HFFc6 (cell line): ENCODE measurements around the gene CST9L. TPM values are rescaled to one million over a fixed set of nuclear protein-coding genes. Genes with fewer than 3 reads are reported as not detected.

Experiments
- DNase-seq: peaks from one replicate; pipeline ENCODE4 v3.0.0-alpha.2; 2018
- H3K27ac Mint-ChIP-seq: 2 replicates; pipeline ENCODE4 v1.8.0; 2020; ENCODE audit warnings: mild to moderate bottlenecking, mixed read lengths
- H3K27me3 Mint-ChIP-seq: 2 replicates; pipeline ENCODE4 v1.8.0; 2021; ENCODE audit warnings: mild to moderate bottlenecking, moderate library complexity, mixed read lengths; ENCODE audit not compliant: insufficient read depth
- H3K36me3 Mint-ChIP-seq: 2 replicates; pipeline ENCODE4 v1.8.0; 2021; ENCODE audit warnings: low read depth, mixed read lengths
- H3K4me1 Mint-ChIP-seq: 2 replicates; pipeline ENCODE4 v1.8.0; 2020; ENCODE audit warnings: low read depth, mixed read lengths
- H3K4me3 Mint-ChIP-seq: 2 replicates; pipeline ENCODE4 v1.8.0; 2020; ENCODE audit warnings: mild to moderate bottlenecking, moderate library complexity, mixed read lengths
- H3K9me3 Mint-ChIP-seq: 2 replicates; pipeline ENCODE4 v1.8.0; 2020; ENCODE audit warnings: mild to moderate bottlenecking, mixed read lengths
- CTCF ChIP-seq: fragments of 200-600 bp; sonication (generic); IDR thresholded peaks from 2 replicates; pipeline ENCODE4 v1.5.0; 2021; ENCODE audit warnings: antibody characterized with exemption, mild to moderate bottlenecking
- total RNA-seq, 6 experiments: library from RNA; stranded (reverse); fragmentation: NEBNext Ultra II Directional; extraction: Animal tissue kit (Norgen Biotek cat#: 25700); gene quantifications; 2 replicates in 1 of 6; 3 replicates in 5 of 6; pipeline ENCODE4 v1.2.3, GENCODE V29; 2021

CST9L gene
- total RNA-seq, 6 experiments from 2014 or later = not detected

DNA sequence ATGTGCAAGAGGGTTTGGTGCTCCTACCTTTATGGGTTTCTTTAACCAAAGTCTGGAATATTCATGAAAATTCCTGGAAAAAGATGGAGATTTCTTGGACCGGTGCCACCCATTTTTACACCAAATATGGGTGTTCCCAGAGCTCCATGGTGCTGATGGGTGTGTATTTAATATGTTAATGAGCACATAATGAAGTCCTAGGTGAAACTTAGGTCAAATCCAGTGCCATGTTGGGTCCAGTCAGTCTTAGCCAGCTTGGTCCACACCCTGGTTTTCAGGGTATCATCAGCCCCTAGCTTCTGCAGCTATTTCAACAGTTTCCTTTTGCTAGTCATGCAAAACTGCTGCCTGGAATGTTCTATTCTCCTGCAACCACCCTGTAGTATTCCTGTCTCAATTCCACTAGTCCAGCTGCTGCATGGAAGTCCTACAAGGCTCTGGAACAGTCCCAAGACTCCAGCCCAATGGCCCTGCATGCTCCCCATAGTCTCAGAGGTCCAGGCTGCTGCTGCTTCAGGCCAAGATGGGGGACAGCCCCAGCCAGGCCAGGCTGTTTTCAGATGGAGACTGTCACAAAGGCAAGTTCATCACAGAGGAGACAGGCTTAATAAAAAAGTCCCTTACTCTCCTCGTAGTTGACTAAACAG lies 31.8 kb downstream of the CST9L start:
- no peak for DNase-seq
- no peak for TF ChIP-seq CTCF
- Mint-ChIP-seq H3K4me3 (no peak overlapping the region), H3K36me3 (no peaks in the 10 kb centered on the region), H3K27me3 (no peaks in the 10 kb centered on the region), H3K9me3 (no peaks in the 10 kb centered on the region), H3K4me1 (no peaks in the 10 kb centered on the region), H3K27ac (no peak overlapping the region)

DNA sequence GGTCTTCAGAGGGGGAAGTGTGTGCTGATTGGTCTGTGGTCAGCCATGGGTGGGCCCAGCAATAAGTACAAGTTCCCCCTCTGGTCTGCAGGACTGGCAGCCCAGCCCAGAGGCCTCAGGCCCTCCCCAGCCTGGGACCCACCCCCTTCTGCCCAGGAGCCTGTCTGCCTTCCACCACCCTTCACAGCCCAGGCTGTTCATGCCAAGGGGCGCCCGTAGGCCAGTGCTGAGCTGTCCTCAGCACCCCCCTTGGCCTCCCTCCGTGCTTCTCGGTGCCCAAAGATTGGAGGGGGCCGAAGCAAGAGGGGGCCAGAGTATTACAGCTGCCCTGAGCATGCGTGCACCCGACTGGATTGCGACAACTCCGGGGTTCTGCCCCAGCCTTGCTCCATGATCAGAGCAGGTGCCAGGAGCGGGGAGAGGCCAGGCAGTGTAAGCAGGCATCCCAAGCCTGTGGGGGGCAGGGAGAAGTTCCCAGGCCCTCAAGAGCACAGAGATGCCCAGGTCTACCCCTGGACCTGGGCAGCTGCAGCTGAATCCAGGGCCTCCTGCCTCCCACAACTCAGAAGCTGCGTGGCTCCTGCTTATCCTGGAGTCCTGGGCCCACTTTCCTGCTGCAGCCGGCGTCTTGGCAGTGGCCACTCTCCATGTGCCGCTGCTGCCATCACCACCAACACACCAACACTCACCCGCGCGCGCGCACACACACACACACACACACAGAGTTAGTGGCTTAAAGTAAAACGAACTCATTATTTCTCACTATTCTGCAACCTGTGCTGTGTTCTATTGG lies 33.3 kb downstream of the CST9L start:
- H3K9me3 Mint-ChIP-seq = no peaks in the 10 kb centered on the region; the same call in 1 of the 2 replicates
- no peak for TF ChIP-seq CTCF

GRCh38 chr20:23533161-23533560 lies 35.1 kb downstream of the CST9L start:
- Mint-ChIP-seq H3K27ac (no peak overlapping the region), H3K27me3 (no peaks in the 10 kb centered on the region), H3K4me3 (no peak overlapping the region), H3K9me3 (peaks cover 8% of the 10 kb centered on the region), H3K4me1 (no peaks in the 10 kb centered on the region), H3K36me3 (peaks cover 8% of the 10 kb centered on the region; the same call in 1 of the 2 replicates)
- no peak for DNase-seq
- TF ChIP-seq CTCF = no peak

More for the DNA sequence above, 33.3 kb downstream of the CST9L start:
- Mint-ChIP-seq H3K4me3 (no peak overlapping the region), H3K4me1 (no peaks in the 10 kb centered on the region), H3K27ac (no peak overlapping the region), H3K27me3 (no peaks in the 10 kb centered on the region), H3K36me3 (no peaks in the 10 kb centered on the region)
- DNase-seq = no peak

DNA sequence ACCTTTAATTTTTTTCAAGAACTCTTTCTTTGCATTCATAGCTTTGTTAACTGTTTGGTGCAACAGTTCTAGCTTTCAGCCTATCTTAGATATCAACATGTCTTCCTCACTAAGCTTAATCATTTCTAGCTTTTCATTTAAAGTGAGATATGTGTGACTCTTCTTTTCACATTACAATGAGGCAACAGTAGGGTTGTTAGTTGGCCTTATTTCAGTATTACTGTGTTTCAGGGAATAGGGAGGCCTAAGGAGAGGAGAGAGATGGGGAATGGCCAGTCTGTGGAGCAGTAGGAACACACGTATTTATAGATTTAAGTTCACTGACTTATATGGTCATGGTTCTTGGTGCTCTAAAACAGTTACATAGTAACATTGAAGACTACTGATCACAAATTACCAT lies 35.8 kb downstream of the CST9L start:
- TF ChIP-seq CTCF = no peak

DNA sequence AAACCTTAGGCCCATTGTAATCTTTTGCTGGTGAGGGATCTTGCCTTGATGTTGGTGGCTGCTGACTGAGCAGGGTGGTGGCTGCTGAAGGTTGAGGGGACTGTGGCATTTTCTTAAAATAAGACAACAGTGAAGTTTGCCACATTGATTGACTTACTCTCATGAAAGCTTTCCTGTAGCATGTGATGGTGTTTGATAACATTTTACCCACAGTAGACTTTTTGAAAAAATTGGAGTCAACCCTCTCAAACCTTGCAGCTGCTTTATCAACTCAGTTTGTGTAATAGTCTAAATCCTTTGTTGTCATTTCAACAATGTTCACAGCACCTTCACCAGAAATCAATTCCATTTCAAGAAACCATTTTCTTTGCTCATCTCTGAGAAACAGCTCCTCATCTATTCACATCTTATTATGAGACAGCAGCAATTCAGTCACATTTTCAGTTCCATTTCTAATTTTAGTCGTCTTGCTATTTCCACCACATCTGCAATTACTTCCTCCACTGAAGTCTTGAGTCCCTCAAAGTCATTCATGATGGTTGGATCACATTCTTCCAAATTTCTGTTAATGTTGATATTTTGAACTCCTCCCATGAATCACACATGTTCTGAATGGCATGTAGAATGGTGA lies 37.2 kb downstream of the CST9L start:
- TF ChIP-seq CTCF = no peak
- H3K27me3 Mint-ChIP-seq = peaks cover 4% of the 10 kb centered on the region; the same call in 1 of the 2 replicates
- H3K4me3 Mint-ChIP-seq = no peak overlapping the region
- H3K9me3 Mint-ChIP-seq = peaks cover 15% of the 10 kb centered on the region
- DNase-seq = no peak
- no peak overlapping the region for H3K27ac Mint-ChIP-seq
- H3K4me1 Mint-ChIP-seq = no peaks in the 10 kb centered on the region
- H3K36me3 Mint-ChIP-seq = peaks cover 9% of the 10 kb centered on the region; the same call in 1 of the 2 replicates

More for the DNA sequence above, 35.8 kb downstream of the CST9L start:
- Mint-ChIP-seq H3K9me3 (peaks cover 11% of the 10 kb centered on the region), H3K4me1 (no peaks in the 10 kb centered on the region), H3K27me3 (no peaks in the 10 kb centered on the region), H3K4me3 (no peak overlapping the region), H3K27ac (no peak overlapping the region), H3K36me3 (peaks cover 9% of the 10 kb centered on the region; the same call in 1 of the 2 replicates)
- DNase-seq = no peak
